Stimulated activated CD4-positive, alpha-beta T cell treated with anti-CD3 and anti-CD28 coated beads, Interleukin-1b, Interleukin-23, amount 100 ng/mL, for 4 hours (primary cell): ENCODE measurements around the gene PTPRR.

Experiments
- DNase-seq, 2 donors: peaks; one replicate each; pipeline ENCODE4 v3.0.0-alpha.2; 2020; ENCODE audit warnings: low read depth in 2 of 2

The PTPRR gene

DNA sequence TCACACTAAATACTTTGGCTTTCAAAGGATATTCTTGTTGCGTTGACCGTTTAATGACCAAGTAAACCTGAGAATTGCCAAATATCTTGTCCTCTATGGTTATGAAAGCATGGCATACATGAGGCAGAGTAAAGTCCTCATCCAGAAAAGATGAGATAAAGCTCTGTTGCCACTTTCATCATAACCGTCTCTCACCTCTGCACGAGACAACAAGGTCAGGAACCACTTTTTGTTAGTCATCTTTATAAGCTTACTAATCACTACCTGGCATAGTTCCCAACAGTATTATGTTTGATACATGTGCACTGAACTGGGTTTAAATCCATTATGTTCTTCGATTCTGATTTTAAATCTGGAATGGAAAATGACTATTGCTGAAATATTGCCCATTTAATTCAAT, 314.6 kb downstream of the PTPRR start:
- no peak for DNase-seq

- no peak for DNase-seq
Measured at GRCh38 chr12:70604662-70605061, 315.9 kb downstream of the PTPRR start.

- no peak for DNase-seq
Measured at GRCh38 chr12:70603044-70603443, 317.5 kb downstream of the PTPRR start.

GRCh38 chr12:70598467-70599193, 321.9 kb downstream of the PTPRR start:
- no peak for DNase-seq

DNA sequence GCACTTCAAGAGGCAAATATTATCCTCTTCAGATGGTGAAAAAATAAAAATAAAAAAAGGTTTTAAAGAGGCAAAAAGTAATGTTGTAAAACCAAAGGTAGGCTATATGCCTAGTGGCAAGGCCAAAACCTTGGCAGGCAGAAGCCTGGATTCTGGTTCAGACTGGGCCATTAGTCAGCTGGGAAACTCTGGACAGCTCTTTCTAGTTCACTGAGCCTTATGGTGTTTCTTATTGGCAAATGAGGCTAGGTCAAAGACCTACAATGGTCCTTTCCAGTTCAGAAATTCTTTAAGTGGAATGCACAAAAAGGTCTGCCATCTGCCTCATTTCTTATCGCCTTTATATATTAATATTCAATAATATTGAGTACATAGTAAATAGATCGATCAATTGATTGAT, 327.9 kb downstream of the PTPRR start:
- no peak for DNase-seq

GRCh38 chr12:70590549-70591226, 329.9 kb downstream of the PTPRR start:
- no peak for DNase-seq

DNA sequence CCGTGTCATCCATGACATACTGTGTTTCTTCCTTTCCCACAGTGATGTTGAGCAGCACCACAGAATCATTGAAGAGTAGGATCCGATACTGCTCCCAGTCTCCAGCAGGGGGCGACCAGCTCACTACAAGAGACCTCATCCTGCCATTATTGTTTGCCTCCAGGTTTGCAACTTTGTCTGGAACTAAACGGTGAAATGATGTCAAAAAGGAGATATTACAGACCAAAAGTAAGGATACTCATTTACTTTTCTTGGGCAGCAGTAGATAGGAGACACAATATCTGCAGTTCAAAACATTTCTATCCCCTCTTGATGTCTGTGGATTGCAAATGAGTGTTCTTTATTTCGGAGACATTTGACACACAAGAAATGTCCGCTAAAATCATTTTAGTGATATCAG, 330.5 kb downstream of the PTPRR start:
- peak; percentile 39 to 44 for DNase-seq
